ENCODE measurements around the gene KIAA1671.

GRCh38 chr22:25161017-25161915, 208.8 kb downstream of the KIAA1671 start:
- TF ChIP-seq CTCF (IDR thresholded peaks at IDR 0.05; ENCODE audit: insufficient read depth, low read length, poor library complexity, severe bottlenecking) (no peak), EZH2phosphoT487 (conservative IDR thresholded peaks at IDR 0.05; ENCODE audit: low read length) (no peak)

All from SU-DHL-6 (cell line).